Smooth muscle cell of the umbilical artery (primary cell): Measurements from ENCODE around the gene ADPRH. TPM values are rescaled to one million over a fixed set of nuclear protein-coding genes. Genes with fewer than 3 reads are reported as not detected.

Source experiments
- total RNA-seq: library from RNA; depleted of rRNA; stranded (reverse); fragments of >200 nt; gene quantifications from 2 replicates; pipeline ENCODE4 v1.2.3, GENCODE V29; 2014

Gene ADPRH
- 1.8 and 6.1 TPM in 2 replicates for total RNA-seq

GRCh38 chr3:119579366-119580066 is at the start of gene ADPRH:
Gene ADPRH, plus strand, starts transcription at chr3:119579492. Its CDS starts 2,678 bp downstream, at chr3:119582170.

GRCh38 chr3:119559441-119559963 is 19.8 kb upstream of the ADPRH start, which contains the start of gene CD80:
Gene CD80, minus strand, starts transcription at chr3:119559614. Its CDS starts 1,886 bp downstream, at chr3:119557728.

DNA sequence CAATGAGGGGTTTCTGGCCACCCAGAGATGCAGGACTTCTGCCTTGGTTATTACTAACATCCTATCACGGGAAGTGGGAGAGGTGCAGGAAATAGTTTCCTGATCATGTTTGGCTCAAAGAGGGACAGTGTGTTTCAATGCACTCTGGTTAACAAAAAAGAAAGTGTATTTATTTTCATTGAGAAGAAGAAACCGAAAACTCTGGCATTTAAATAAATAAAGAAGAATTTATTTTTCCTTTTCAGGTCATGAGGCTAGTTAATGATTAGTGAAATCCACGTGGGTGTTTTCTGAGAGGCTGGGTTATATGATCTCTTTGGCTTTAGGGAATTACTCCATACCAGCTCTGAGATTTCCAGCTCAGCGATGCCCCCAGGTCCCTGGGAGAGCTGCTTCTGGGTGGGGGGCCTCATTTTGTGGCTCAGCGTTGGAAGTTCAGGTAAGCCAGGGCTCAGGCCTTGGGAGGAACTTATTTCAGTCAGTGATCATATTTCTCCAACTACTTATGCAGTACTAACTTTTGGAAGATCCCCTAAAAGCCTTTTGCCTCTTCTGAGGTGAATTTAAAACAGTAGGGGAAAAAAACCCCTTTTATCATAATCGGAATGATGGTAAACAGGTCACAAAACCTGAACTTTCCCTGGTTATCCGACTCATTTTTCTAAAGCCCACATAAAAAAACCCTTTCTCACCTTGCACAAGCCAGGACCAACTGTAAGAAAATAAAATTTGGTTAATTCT is 18.4 kb downstream of the ADPRH start, which contains the start of gene PLA1A:
Gene PLA1A (plus strand): TSS at position 338 of the 741 bp plus-strand sequence. CDS start 29 bp downstream, at position 367.

Other genes starting within 250 kb of the ADPRH start
- gene TMEM39A, start 115.9 kb upstream of the ADPRH start, total RNA-seq: 92.5 and 126 TPM in 2 replicates
- gene POGLUT1, start 110.5 kb upstream of the ADPRH start, total RNA-seq: 39.1 and 55.5 TPM in 2 replicates
- gene TIMMDC1, start 80.9 kb upstream of the ADPRH start, total RNA-seq: 51.8 and 69.5 TPM in 2 replicates
- gene CD80, start 19.9 kb upstream of the ADPRH start, total RNA-seq: under 0.01 and 0.09 TPM in 2 replicates
- 0.30 and 0.32 TPM in 2 replicates for gene PLA1A, start 18.4 kb downstream of the ADPRH start, total RNA-seq
- 0.59 and 1.8 TPM in 2 replicates for gene POPDC2, start 81.1 kb downstream of the ADPRH start, total RNA-seq
- 10.7 and 12.5 TPM in 2 replicates for gene COX17, start 97.9 kb downstream of the ADPRH start, total RNA-seq
- 1.8 TPM in 1 of 2 replicates, not detected in the other for gene CFAP91, start 123.5 kb downstream of the ADPRH start, total RNA-seq
- gene NR1I2, start 202.6 kb downstream of the ADPRH start, total RNA-seq: 0.14 TPM in 1 of 2 replicates, not detected in the other